Central memory CD8-positive, alpha-beta T cell (primary cell): ENCODE measurements around the gene KSR1.

Experiments
- ATAC-seq: fragments of 150-1000 bp; cut with Tn5 transposase; replicated peaks from 2 replicates; pipeline ENCODE4 v1.10.0; 2022; ENCODE audit warnings: mild to moderate bottlenecking, moderate FRiP score, moderate number of reproducible peaks; ENCODE audit not compliant: poor library complexity, severe bottlenecking; ENCODE audit errors: extremely low read depth
- DNase-seq, 2 donors: peaks; one replicate each; pipeline ENCODE4 v3.0.0; 2021; ENCODE audit warnings: low spot score in 2 of 2
- H3K27ac Mint-ChIP-seq: one replicate; pipeline ENCODE4 v1.8.0; 2022; ENCODE audit warnings: low read depth, mild to moderate bottlenecking, moderate library complexity, mixed read lengths
- H3K27me3 Mint-ChIP-seq: one replicate; pipeline ENCODE4 v1.8.0; 2022; ENCODE audit warnings: mixed read lengths
- H3K36me3 Mint-ChIP-seq: one replicate; pipeline ENCODE4 v1.8.0; 2022; ENCODE audit warnings: mild to moderate bottlenecking, moderate library complexity, mixed read lengths; ENCODE audit not compliant: insufficient read depth
- H3K4me1 Mint-ChIP-seq: one replicate; pipeline ENCODE4 v1.8.0; 2022; ENCODE audit warnings: mixed read lengths
- H3K4me3 Mint-ChIP-seq: one replicate; pipeline ENCODE4 v1.8.0; 2022; ENCODE audit warnings: mild to moderate bottlenecking, moderate library complexity, mixed read lengths
- H3K9me3 Mint-ChIP-seq: one replicate; pipeline ENCODE4 v1.8.0; 2022; ENCODE audit warnings: mixed read lengths

KSR1 gene

GRCh38 chr17:27603880-27604794, 147.9 kb downstream of the KSR1 start:
- DNase-seq (no peak), ATAC-seq (no peak)
- Mint-ChIP-seq H3K27ac (peak overlapping the region; percentile 70), H3K9me3 (no peaks in the 10 kb centered on the region), H3K36me3 (peaks cover 15% of the 10 kb centered on the region), H3K4me1 (no peaks in the 10 kb centered on the region), H3K4me3 (no peak overlapping the region), H3K27me3 (no peaks in the 10 kb centered on the region)

DNA sequence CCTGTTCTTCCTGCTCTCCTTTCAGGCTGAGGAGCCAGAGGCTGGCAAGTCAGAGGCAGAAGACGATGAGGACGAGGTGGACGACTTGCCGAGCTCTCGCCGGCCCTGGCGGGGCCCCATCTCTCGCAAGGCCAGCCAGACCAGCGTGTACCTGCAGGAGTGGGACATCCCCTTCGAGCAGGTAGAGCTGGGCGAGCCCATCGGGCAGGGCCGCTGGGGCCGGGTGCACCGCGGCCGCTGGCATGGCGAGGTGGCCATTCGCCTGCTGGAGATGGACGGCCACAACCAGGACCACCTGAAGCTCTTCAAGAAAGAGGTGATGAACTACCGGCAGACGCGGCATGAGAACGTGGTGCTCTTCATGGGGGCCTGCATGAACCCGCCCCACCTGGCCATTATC, 149.2 kb downstream of the KSR1 start:
- peaks cover 14% of the 10 kb centered on the region for H3K36me3 Mint-ChIP-seq
- no peak for ATAC-seq

GRCh38 chr17:27607521-27608091, 151.4 kb downstream of the KSR1 start:
- Mint-ChIP-seq H3K27ac (no peak overlapping the region), H3K9me3 (no peaks in the 10 kb centered on the region), H3K36me3 (peaks cover 14% of the 10 kb centered on the region), H3K4me1 (no peaks in the 10 kb centered on the region), H3K4me3 (no peak overlapping the region), H3K27me3 (no peaks in the 10 kb centered on the region)
- DNase-seq (no peak), ATAC-seq (no peak)

More for the DNA sequence above, 149.2 kb downstream of the KSR1 start:
- Mint-ChIP-seq H3K27ac (no peak overlapping the region), H3K4me1 (no peaks in the 10 kb centered on the region), H3K4me3 (no peak overlapping the region), H3K27me3 (no peaks in the 10 kb centered on the region), H3K9me3 (no peaks in the 10 kb centered on the region)
- DNase-seq = no peak

DNA sequence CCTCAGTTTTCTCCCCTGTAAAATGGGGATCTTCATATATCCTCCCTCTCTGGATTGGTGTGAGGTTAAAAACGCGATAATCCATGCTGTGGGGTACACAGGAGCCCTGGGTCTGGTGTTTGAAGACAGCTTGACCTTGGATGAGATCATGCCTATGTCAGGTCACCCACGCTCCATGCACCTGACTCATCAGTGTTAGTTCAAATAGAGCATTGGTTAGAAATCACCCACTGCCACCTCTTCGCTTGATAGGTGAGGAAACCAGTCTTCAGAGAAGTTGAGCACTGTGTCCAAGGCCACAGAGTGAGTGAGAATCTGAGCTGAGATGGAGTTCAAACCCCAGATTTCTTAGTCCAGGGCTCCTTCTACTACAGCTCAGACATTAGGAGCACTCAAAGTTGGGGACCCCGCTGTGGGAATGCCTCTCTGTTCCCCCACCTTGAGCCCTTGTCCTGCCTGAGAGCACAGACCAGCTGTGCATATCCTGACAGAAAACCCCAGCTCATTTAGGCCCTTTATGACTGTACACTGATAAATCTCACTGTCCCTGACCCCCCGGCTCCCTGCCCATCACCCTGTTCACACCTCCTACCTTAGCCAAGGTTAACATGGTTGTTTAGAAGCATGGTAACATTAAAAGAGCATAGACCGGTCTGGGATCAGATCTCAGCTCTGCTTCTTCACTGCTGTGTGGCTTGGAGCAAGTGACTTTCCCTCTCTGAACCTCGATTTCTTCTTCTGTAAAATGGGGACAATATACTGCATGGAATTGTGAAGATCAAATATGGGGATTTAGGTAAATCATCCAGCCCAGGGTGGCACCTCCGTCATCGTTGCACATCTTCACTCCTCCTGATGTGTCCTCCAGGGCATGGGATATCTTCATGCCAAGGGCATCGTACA, 152.3 kb downstream of the KSR1 start:
- ATAC-seq (no peak), DNase-seq (no peak)
- Mint-ChIP-seq H3K9me3 (no peaks in the 10 kb centered on the region), H3K36me3 (peaks cover 20% of the 10 kb centered on the region), H3K4me1 (no peaks in the 10 kb centered on the region), H3K27ac (no peak overlapping the region), H3K27me3 (no peaks in the 10 kb centered on the region), H3K4me3 (no peak overlapping the region)

- Mint-ChIP-seq H3K4me3 (no peak overlapping the region), H3K36me3 (peaks cover 23% of the 10 kb centered on the region), H3K4me1 (no peaks in the 10 kb centered on the region), H3K9me3 (no peaks in the 10 kb centered on the region), H3K27me3 (no peaks in the 10 kb centered on the region), H3K27ac (no peak overlapping the region)
- ATAC-seq (no peak), DNase-seq (no peak)
Observed at GRCh38 chr17:27609611-27610303, 153.5 kb downstream of the KSR1 start.

DNA sequence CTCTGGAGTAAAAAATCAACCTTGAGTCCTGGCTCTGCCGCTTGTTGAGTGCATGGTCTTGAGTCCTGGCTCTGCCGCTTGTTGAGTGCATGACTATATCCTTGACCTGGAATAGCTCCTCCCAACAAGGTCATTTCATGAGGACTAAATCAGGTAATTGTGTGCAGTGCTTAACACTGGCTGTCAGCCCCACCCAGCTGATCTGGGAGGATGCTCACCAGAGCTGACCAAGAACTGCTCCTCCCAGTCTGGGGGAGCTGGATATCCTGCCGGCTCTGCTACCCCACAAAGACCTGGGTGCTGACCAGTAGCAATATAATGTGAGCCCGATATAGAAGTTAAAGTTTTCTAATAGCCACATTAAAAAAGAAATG, 154.0 kb downstream of the KSR1 start:
- no peaks in the 10 kb centered on the region for H3K27me3 Mint-ChIP-seq
- peaks cover 24% of the 10 kb centered on the region for H3K36me3 Mint-ChIP-seq
- no peaks in the 10 kb centered on the region for H3K9me3 Mint-ChIP-seq
- no peaks in the 10 kb centered on the region for H3K4me1 Mint-ChIP-seq
- ATAC-seq (no peak), DNase-seq (no peak)
- H3K27ac Mint-ChIP-seq = no peak overlapping the region
- no peak overlapping the region for H3K4me3 Mint-ChIP-seq

DNA sequence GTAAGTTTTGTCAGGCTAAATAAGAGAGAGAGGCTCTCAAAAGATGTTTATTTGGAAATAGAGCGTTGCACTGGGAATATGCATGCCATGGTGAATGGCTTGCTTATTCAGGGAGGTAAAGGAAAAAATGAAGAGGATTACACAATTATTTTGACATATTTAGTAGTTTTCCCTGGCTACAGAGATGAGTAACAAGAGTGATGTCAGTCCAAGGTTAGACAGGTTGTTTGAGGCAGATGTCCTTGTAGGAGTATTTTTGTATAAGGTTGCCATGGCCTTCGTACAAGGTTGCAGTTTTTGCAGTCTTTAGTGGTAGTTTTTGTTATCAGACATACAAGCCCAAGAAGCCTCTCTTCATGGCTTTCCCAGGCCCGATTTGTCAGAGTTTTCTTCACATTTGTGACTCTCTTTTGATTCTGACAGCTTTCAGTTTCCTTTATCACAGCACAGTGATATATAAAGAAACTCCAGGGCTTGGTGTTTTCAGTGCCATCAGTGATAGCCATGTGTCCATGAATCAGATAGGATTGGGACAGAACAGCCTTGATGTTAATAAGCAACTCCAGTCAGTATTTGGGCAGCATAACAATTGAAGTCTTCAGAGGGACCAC, 156.0 kb downstream of the KSR1 start:
- Mint-ChIP-seq H3K27ac (no peak overlapping the region), H3K4me1 (peaks cover 5% of the 10 kb centered on the region), H3K9me3 (no peaks in the 10 kb centered on the region), H3K36me3 (peaks cover 17% of the 10 kb centered on the region), H3K27me3 (no peaks in the 10 kb centered on the region), H3K4me3 (no peak overlapping the region)
- no peak for ATAC-seq
- no peak for DNase-seq

- peaks cover 15% of the 10 kb centered on the region for H3K36me3 Mint-ChIP-seq
- no peaks in the 10 kb centered on the region for H3K27me3 Mint-ChIP-seq
- H3K27ac Mint-ChIP-seq = no peak overlapping the region
- DNase-seq (no peak), ATAC-seq (no peak)
- no peak overlapping the region for H3K4me3 Mint-ChIP-seq
- no peaks in the 10 kb centered on the region for H3K9me3 Mint-ChIP-seq
- H3K4me1 Mint-ChIP-seq = peaks cover 5% of the 10 kb centered on the region
Observed at GRCh38 chr17:27613433-27613832, 157.2 kb downstream of the KSR1 start.

DNA sequence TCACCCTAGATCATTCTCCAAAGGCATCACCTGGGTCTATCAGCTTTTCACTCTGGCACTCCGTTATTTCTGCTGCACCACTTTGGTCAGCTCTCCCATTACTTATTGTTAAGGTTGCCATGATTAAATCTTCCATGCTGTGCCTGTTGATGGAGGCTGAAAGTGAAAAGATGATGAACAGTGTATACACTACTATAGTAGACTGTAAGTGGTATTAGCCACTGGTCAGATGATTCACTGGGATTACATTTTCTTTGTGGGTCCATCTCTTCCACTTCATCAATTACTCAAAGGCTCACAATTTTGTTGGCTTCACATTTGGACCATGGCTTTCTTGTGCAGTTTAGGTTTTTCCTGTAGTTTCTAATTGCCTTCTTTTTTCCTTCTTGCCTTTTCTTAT, 158.9 kb downstream of the KSR1 start:
- ATAC-seq (no peak), DNase-seq (no peak)
- Mint-ChIP-seq H3K9me3 (no peaks in the 10 kb centered on the region), H3K36me3 (peaks cover 18% of the 10 kb centered on the region), H3K27ac (peak overlapping the region; percentile 72), H3K27me3 (no peaks in the 10 kb centered on the region), H3K4me1 (peaks cover 5% of the 10 kb centered on the region), H3K4me3 (no peak overlapping the region)

- H3K36me3 Mint-ChIP-seq = peaks cover 18% of the 10 kb centered on the region
- H3K27ac Mint-ChIP-seq = peak overlapping the region; percentile 72
- peaks cover 5% of the 10 kb centered on the region for H3K4me1 Mint-ChIP-seq
- no peak for DNase-seq
- ATAC-seq = no peak
- no peaks in the 10 kb centered on the region for H3K9me3 Mint-ChIP-seq
- H3K4me3 Mint-ChIP-seq = no peak overlapping the region
- H3K27me3 Mint-ChIP-seq = no peaks in the 10 kb centered on the region
Observed at GRCh38 chr17:27616414-27616813, 160.2 kb downstream of the KSR1 start.

DNA sequence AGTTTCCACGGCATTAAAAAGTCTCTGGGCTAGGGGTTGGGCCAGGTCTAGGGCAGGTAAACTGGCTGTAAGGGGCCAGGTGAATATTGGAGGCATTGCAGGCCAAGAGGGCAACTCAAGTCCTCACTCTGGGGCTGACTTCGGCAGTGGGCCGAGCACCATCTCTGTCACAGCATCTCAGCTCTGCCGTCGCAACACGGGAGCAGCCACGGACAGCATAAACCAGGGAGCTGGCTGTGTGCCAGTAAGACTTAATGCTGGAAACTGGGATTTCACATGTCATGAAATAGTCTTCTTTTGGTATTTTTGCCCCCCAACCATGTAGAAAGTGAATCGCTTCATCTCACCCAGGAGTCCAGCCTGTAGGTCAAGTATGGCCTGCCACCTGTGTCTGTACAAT, 162.2 kb downstream of the KSR1 start:
- Mint-ChIP-seq H3K9me3 (no peaks in the 10 kb centered on the region), H3K27me3 (no peaks in the 10 kb centered on the region), H3K27ac (no peak overlapping the region), H3K36me3 (peaks cover 14% of the 10 kb centered on the region), H3K4me3 (no peak overlapping the region), H3K4me1 (peaks cover 5% of the 10 kb centered on the region)
- DNase-seq (no peak), ATAC-seq (no peak)

GRCh38 chr17:27620721-27621120, 164.5 kb downstream of the KSR1 start:
- no peaks in the 10 kb centered on the region for H3K27me3 Mint-ChIP-seq
- H3K4me3 Mint-ChIP-seq = no peak overlapping the region
- H3K27ac Mint-ChIP-seq = no peak overlapping the region
- H3K4me1 Mint-ChIP-seq = peaks cover 5% of the 10 kb centered on the region
- no peaks in the 10 kb centered on the region for H3K9me3 Mint-ChIP-seq
- peaks cover 15% of the 10 kb centered on the region for H3K36me3 Mint-ChIP-seq
- ATAC-seq = no peak
- no peak for DNase-seq
